Parathyroid adenoma (tissue), 2 donors: ENCODE results near the gene EFCAB7.
A peak's percentile ranks its signal among the peaks of the same experiment; 100 is the strongest.

Experiments
- H2AFZ ChIP-seq: fragments of 300-600 bp; sonication (generic); one replicate; pipeline ENCODE4 v1.7.0; 2017; ENCODE audit warnings: antibody characterized with exemption, mild to moderate bottlenecking
- H3K27ac ChIP-seq: fragments of 300-600 bp; sonication (generic); one replicate; pipeline ENCODE4 v1.7.0; 2017
- H3K27me3 ChIP-seq: fragments of 300-600 bp; sonication (generic); one replicate; pipeline ENCODE4 v1.7.0; 2017; ENCODE audit warnings: low read length; ENCODE audit not compliant: control insufficient read depth, insufficient read depth
- H3K36me3 ChIP-seq: fragments of 300-600 bp; sonication (generic); one replicate; pipeline ENCODE4 v1.7.0; 2017; ENCODE audit warnings: low read length; ENCODE audit not compliant: control insufficient read depth, insufficient read depth
- H3K4me1 ChIP-seq: fragments of 300-600 bp; sonication (generic); one replicate; pipeline ENCODE4 v1.7.0; 2017; ENCODE audit warnings: control low read depth
- H3K4me2 ChIP-seq: fragments of 300-600 bp; sonication (generic); one replicate; pipeline ENCODE4 v1.7.0; 2017; ENCODE audit warnings: low read length
- H3K4me3 ChIP-seq: fragments of 300-600 bp; sonication (generic); one replicate; pipeline ENCODE4 v1.7.0; 2017; ENCODE audit warnings: low read depth, low read length
- H3K79me2 ChIP-seq: fragments of 300-600 bp; sonication (generic); one replicate; pipeline ENCODE4 v1.7.0; 2017; ENCODE audit warnings: control low read depth
- H3K9ac ChIP-seq: fragments of 300-600 bp; sonication (generic); one replicate; pipeline ENCODE4 v1.7.0; 2017; ENCODE audit warnings: mild to moderate bottlenecking
- H3K9me3 ChIP-seq: fragments of 300-600 bp; sonication (generic); one replicate; pipeline ENCODE4 v1.7.0; 2017; ENCODE audit warnings: low read length; ENCODE audit not compliant: control insufficient read depth
- CTCF ChIP-seq: fragments of 300-600 bp; sonication (generic); IDR thresholded peaks from one replicate; pipeline ENCODE4 v1.7.0; 2017; ENCODE audit warnings: antibody characterized with exemption, mild to moderate bottlenecking
- donor health status: primary hyperparathyroidism.

Gene EFCAB7

GRCh38 chr1:63555480-63555879, 32.2 kb downstream of the EFCAB7 start:
- H3K4me3 ChIP-seq: no peak overlapping the region
- no peaks in the 10 kb centered on the region for H3K27me3 ChIP-seq
- no peaks in the 10 kb centered on the region for H3K36me3 ChIP-seq
- no peaks in the 10 kb centered on the region for H3K4me1 ChIP-seq
- no peak for TF ChIP-seq CTCF
- H2AFZ ChIP-seq: no peak overlapping the region
- H3K9ac ChIP-seq: no peak overlapping the region
- no peak overlapping the region for H3K27ac ChIP-seq
- H3K4me2 ChIP-seq: no peak overlapping the region
- H3K9me3 ChIP-seq: no peaks in the 10 kb centered on the region
- no peaks in the 10 kb centered on the region for H3K79me2 ChIP-seq

GRCh38 chr1:63557365-63557987, 34.2 kb downstream of the EFCAB7 start:
- Histone ChIP-seq H3K4me3 (no peak overlapping the region), H3K4me1 (no peaks in the 10 kb centered on the region), H3K9me3 (no peaks in the 10 kb centered on the region), H3K9ac (no peak overlapping the region), H3K79me2 (no peaks in the 10 kb centered on the region), H3K4me2 (no peak overlapping the region), H2AFZ (no peak overlapping the region), H3K27me3 (no peaks in the 10 kb centered on the region), H3K27ac (no peak overlapping the region), H3K36me3 (no peaks in the 10 kb centered on the region)
- peak; percentile 18 for TF ChIP-seq CTCF

DNA sequence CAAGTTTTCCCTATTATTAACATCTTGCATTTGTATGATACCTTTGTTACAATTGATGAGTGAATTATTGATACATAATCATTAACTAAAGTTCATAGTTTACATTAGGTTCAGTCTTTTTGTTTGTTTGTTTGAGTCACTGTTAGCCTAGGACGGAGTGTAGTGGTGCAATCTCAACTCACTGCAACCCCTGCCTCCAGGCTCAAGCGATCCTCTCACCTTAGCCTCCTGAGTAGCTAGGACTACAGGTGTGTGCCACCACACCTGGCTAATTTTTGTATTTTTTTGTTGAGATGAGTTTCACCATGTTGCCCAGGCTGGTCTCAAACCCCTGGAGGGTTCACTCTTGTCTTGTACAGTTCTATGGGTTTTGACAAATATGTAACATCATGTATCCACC, 36.0 kb downstream of the EFCAB7 start:
- no peak overlapping the region for H2AFZ ChIP-seq
- no peak overlapping the region for H3K27ac ChIP-seq

DNA sequence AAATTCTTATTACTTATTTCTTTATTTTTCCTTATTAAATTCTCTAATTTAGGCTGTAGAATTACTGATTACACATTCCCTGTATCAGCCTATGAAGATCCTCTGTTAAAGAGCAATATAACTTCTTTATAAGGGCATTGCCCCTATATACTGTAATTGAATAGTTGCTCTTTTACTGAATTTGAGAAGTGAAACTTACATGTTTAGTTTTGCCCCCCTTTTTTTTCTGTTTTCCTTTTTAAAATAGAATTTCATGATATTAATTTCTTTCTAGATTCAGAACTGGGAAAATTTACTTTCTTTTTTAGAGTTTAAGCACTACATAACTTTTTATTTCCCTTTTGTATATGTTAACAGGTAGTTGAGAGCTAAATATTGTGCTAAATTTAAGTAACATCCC, 40.4 kb downstream of the EFCAB7 start:
- no peak overlapping the region for H2AFZ ChIP-seq
- H3K27ac ChIP-seq: no peak overlapping the region
- no peak for TF ChIP-seq CTCF
- no peak overlapping the region for H3K9ac ChIP-seq
- no peaks in the 10 kb centered on the region for H3K79me2 ChIP-seq
- no peak overlapping the region for H3K4me3 ChIP-seq
- H3K9me3 ChIP-seq: no peaks in the 10 kb centered on the region
- no peak overlapping the region for H3K4me2 ChIP-seq
- no peaks in the 10 kb centered on the region for H3K27me3 ChIP-seq
- H3K36me3 ChIP-seq: no peaks in the 10 kb centered on the region
- no peaks in the 10 kb centered on the region for H3K4me1 ChIP-seq

More for the DNA sequence above, 36.0 kb downstream of the EFCAB7 start:
- Histone ChIP-seq H3K9ac (no peak overlapping the region), H3K9me3 (no peaks in the 10 kb centered on the region), H3K36me3 (no peaks in the 10 kb centered on the region), H3K27me3 (no peaks in the 10 kb centered on the region), H3K4me1 (no peaks in the 10 kb centered on the region), H3K4me2 (no peak overlapping the region), H3K79me2 (no peaks in the 10 kb centered on the region), H3K4me3 (no peak overlapping the region)
- no peak for TF ChIP-seq CTCF

DNA sequence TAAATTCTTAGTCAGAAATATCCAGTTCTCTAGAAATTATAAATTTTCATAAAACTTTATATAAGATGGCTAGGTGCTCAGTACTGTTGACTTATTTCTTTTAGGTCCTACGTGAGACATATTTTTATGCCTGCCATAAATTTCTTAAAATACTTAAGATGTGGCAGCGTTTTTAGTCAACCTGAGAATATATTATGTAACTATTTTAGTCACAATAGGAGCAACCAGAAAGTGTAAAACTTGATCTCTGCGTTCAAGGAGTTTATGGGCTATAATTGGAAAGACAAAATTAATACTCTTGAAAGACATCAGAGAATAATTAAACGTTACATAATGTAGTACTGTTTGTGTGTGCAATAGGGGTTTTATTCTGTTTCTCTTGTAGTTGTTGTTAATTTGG, 45.7 kb downstream of the EFCAB7 start:
- no peaks in the 10 kb centered on the region for H3K27me3 ChIP-seq
- H2AFZ ChIP-seq: no peak overlapping the region
- H3K9ac ChIP-seq: no peak overlapping the region
- no peak overlapping the region for H3K4me2 ChIP-seq
- no peak overlapping the region for H3K27ac ChIP-seq
- H3K4me3 ChIP-seq: no peak overlapping the region
- H3K4me1 ChIP-seq: no peaks in the 10 kb centered on the region
- no peaks in the 10 kb centered on the region for H3K79me2 ChIP-seq
- no peak for TF ChIP-seq CTCF
- no peaks in the 10 kb centered on the region for H3K36me3 ChIP-seq
- H3K9me3 ChIP-seq: no peaks in the 10 kb centered on the region
